ENCODE data around the gene MLPH. TPM values are rescaled to one million over a fixed set of nuclear protein-coding genes. Genes with fewer than 3 reads are reported as not detected.

Gene MLPH
- total and polyA plus RNA-seq, 9 of the 15 experiments (the other 6 are each of a cell fraction or from before 2014, with no cell fraction given): 0.22 TPM; not detected in 8

DNA sequence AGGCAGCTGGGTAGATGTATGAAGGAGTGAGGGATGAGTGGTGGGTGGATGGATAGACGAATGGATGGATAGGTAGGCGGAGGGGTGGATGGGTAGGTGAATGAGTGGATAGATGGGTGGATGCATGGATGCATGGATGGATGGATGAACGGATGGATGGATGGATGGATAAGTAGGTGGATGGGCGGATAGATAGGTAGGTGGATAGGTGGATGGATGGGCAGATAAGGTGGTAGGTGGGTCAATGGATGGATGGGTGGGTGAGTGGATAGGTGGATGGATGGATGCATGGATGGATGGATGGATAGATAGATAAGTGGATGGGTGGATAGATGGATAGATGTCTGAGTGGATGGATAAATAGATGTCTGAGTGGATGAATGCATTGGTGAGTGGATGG, 30.1 kb downstream of the MLPH start:
- TF ChIP-seq NR2C2 (CRISPR knock-in tag; IDR thresholded peaks at IDR 0.05): no peak
- TF ChIP-seq NR2C2 (tag; IDR thresholded peaks at IDR 0.05): no peak
- TF ChIP-seq, protein P1, sequence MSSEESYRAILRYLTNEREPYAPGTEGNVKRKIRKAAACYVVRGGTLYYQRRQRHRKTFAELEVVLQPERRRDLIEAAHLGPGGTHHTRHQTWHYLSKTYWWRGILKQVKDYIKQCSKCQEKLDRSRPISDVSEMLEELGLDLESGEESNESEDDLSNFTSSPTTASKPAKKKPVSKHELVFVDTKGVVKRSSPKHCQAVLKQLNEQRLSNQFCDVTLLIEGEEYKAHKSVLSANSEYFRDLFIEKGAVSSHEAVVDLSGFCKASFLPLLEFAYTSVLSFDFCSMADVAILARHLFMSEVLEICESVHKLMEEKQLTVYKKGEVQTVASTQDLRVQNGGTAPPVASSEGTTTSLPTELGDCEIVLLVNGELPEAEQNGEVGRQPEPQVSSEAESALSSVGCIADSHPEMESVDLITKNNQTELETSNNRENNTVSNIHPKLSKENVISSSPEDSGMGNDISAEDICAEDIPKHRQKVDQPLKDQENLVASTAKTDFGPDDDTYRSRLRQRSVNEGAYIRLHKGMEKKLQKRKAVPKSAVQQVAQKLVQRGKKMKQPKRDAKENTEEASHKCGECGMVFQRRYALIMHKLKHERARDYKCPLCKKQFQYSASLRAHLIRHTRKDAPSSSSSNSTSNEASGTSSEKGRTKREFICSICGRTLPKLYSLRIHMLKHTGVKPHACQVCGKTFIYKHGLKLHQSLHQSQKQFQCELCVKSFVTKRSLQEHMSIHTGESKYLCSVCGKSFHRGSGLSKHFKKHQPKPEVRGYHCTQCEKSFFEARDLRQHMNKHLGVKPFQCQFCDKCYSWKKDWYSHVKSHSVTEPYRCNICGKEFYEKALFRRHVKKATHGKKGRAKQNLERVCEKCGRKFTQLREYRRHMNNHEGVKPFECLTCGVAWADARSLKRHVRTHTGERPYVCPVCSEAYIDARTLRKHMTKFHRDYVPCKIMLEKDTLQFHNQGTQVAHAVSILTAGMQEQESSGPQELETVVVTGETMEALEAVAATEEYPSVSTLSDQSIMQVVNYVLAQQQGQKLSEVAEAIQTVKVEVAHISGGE (CRISPR knock-in tag; IDR thresholded peaks at IDR 0.05): 0 out of 6 replicates have a peak, but pooled peaks of 1 of the 3 experiments have one; percentile 32
- Histone ChIP-seq H3K4me2 (ENCODE audit: insufficient read depth, low read length) (no peak overlapping the region), H3K27me3 (ENCODE audit: control insufficient read depth in 2 of 2, insufficient read depth in 2 of 2, low read length in 2 of 2) (peaks cover 0 to 12% of the 10 kb centered on the region in 2 experiments; a peak in 1 of 5 replicates), H3K9me1 (ENCODE audit: control insufficient read depth, insufficient read depth, low read length) (no peaks in the 10 kb centered on the region), H3K4me3 (no peak overlapping the region), H3K27ac (ENCODE audit: extremely low read depth, low read depth, low read length) (no peak overlapping the region), H3K79me2 (ENCODE audit: control insufficient read depth, insufficient read depth, low read length) (no peaks in the 10 kb centered on the region), H2AFZ (ENCODE audit: low read depth, low read length) (no peak overlapping the region), H3K9me3 (replicated peaks; ENCODE audit: control insufficient read depth, insufficient read depth, low read depth, low read length) (no peaks in the 10 kb centered on the region), H3K4me1 (replicated peaks in 1 of 2; ENCODE audit: control insufficient read depth in 2 of 2, insufficient read depth in 2 of 2, low read length in 2 of 2) (no peaks in the 10 kb centered on the region), H4K20me1 (replicated peaks; ENCODE audit: control insufficient read depth, insufficient read depth, low read length) (no peaks in the 10 kb centered on the region), H3K36me3 (ENCODE audit: control insufficient read depth, insufficient read depth, low read length) (no peaks in the 10 kb centered on the region), H3K9ac (ENCODE audit: insufficient read depth in 1 of 2, low read depth in 2 of 2, low read length in 2 of 2) (no peak overlapping the region)
- in situ Hi-C loops (cut with MboI) (no loop called here), intact Hi-C loops (cut with micrococcal nuclease) (no loop called here)
- no TSS peak for BruUV-seq (replicated peaks)
- DNase-seq (ENCODE audit: extremely low read depth in 1 of 4, low spot score in 3 of 4): no peak
- POLR2A ChIA-PET: no interaction called here
- WGBS (ENCODE audit: insufficient coverage, low coverage, missing lambda C conversion rate): 6% methylated on average over 2 of the region's 4 CpGs
- ATAC-seq: no peak
- no peak for FAIRE-seq
- CTCF ChIA-PET (ENCODE audit: low intra/inter-chr PET ratio): interaction anchor here (0.6 kb wide), 1 partner anchor 920 kb away, joined by 4 read pairs; no protein-coding TSS in a partner anchor

Measured in K562 (cell line).